ENCODE measurements around the gene TBC1D17.

TBC1D17 gene

GRCh38 chr19:49837009-49837310 is 40.5 kb upstream of the TBC1D17 start:
- DNase-seq (ENCODE audit: insufficient read length, low spot score) (no peak), FAIRE-seq (no peak)
- no peak for TF ChIP-seq TAF1 (IDR thresholded peaks at IDR 0.05; ENCODE audit: low read depth, low read length)
- TF ChIP-seq PAX5 (IDR thresholded peaks at IDR 0.05; ENCODE audit: insufficient read depth, low read length, severe bottlenecking), result no peak
- no peak for TF ChIP-seq POLR2A (IDR thresholded peaks at IDR 0.05; ENCODE audit: low read depth, low read length)
- no peak for TF ChIP-seq SPI1 (IDR thresholded peaks at IDR 0.05; ENCODE audit: low read depth, low read length)
- no peak for TF ChIP-seq POLR2AphosphoS5 (IDR thresholded peaks at IDR 0.05; ENCODE audit: low read depth, low read length)
- TF ChIP-seq POU2F2 (IDR thresholded peaks at IDR 0.05; ENCODE audit: low read depth, low read length), result no peak

GRCh38 chr19:49837425-49837824 is 40.1 kb upstream of the TBC1D17 start:
- DNase-seq (ENCODE audit: insufficient read length, low spot score) (no peak), FAIRE-seq (no peak)
- TF ChIP-seq TAF1 (IDR thresholded peaks at IDR 0.05; ENCODE audit: low read depth, low read length) (no peak), SPI1 (IDR thresholded peaks at IDR 0.05; ENCODE audit: low read depth, low read length) (no peak), POLR2AphosphoS5 (IDR thresholded peaks at IDR 0.05; ENCODE audit: low read depth, low read length) (peak; percentile 14; the same call in 1 of the 2 replicates)

- no peak for FAIRE-seq
Observed at GRCh38 chr19:49838885-49839588, 38.5 kb upstream of the TBC1D17 start.

GRCh38 chr19:49839713-49840112 is 37.8 kb upstream of the TBC1D17 start:
- TF ChIP-seq PAX5 (IDR thresholded peaks at IDR 0.05; ENCODE audit: insufficient read depth, low read length, severe bottlenecking), result no peak
- no peak for TF ChIP-seq POLR2AphosphoS5 (IDR thresholded peaks at IDR 0.05; ENCODE audit: low read depth, low read length)
- TF ChIP-seq POU2F2 (IDR thresholded peaks at IDR 0.05; ENCODE audit: low read depth, low read length), result no peak
- no peak for TF ChIP-seq SPI1 (IDR thresholded peaks at IDR 0.05; ENCODE audit: low read depth, low read length)
- no peak for TF ChIP-seq TAF1 (IDR thresholded peaks at IDR 0.05; ENCODE audit: low read depth, low read length)
- TF ChIP-seq POLR2A (IDR thresholded peaks at IDR 0.05; ENCODE audit: low read depth, low read length), result no peak
- DNase-seq (ENCODE audit: insufficient read length, low spot score) (no peak), FAIRE-seq (no peak)

More at GRCh38 chr19:49838885-49839588, 38.5 kb upstream of the TBC1D17 start:
- no peak for DNase-seq (ENCODE audit: insufficient read length, low spot score)
- TF ChIP-seq POLR2A (IDR thresholded peaks at IDR 0.05; ENCODE audit: low read depth, low read length) (0 out of 2 replicates have a peak, but pooled peaks have one; percentile 16), PAX5 (IDR thresholded peaks at IDR 0.05; ENCODE audit: insufficient read depth, low read length, severe bottlenecking) (no peak)

- FAIRE-seq (no peak), DNase-seq (ENCODE audit: insufficient read length, low spot score) (no peak)
- TF ChIP-seq TAF1 (IDR thresholded peaks at IDR 0.05; ENCODE audit: low read depth, low read length), result no peak
- TF ChIP-seq PAX5 (IDR thresholded peaks at IDR 0.05; ENCODE audit: insufficient read depth, low read length, severe bottlenecking), result no peak
- TF ChIP-seq POU2F2 (IDR thresholded peaks at IDR 0.05; ENCODE audit: low read depth, low read length), result no peak
- no peak for TF ChIP-seq POLR2AphosphoS5 (IDR thresholded peaks at IDR 0.05; ENCODE audit: low read depth, low read length)
- TF ChIP-seq SPI1 (IDR thresholded peaks at IDR 0.05; ENCODE audit: low read depth, low read length), result no peak
- TF ChIP-seq POLR2A (IDR thresholded peaks at IDR 0.05; ENCODE audit: low read depth, low read length), result no peak
Observed at GRCh38 chr19:49840321-49840720, 37.2 kb upstream of the TBC1D17 start.

GRCh38 chr19:49840736-49841249 is 36.7 kb upstream of the TBC1D17 start:
- TF ChIP-seq SPI1 (IDR thresholded peaks at IDR 0.05; ENCODE audit: low read depth, low read length), result no peak
- TF ChIP-seq POLR2AphosphoS5 (IDR thresholded peaks at IDR 0.05; ENCODE audit: low read depth, low read length), result no peak
- DNase-seq (ENCODE audit: insufficient read length, low spot score) (no peak), FAIRE-seq (no peak)

GRCh38 chr19:49843265-49843664 is 34.2 kb upstream of the TBC1D17 start:
- FAIRE-seq, result no peak
- TF ChIP-seq POLR2A (IDR thresholded peaks at IDR 0.05; ENCODE audit: low read depth, low read length) (no peak), SPI1 (IDR thresholded peaks at IDR 0.05; ENCODE audit: low read depth, low read length) (peak; percentile 58)

GRCh38 chr19:49844138-49845095 is 33.1 kb upstream of the TBC1D17 start:
- TF ChIP-seq PAX5 (IDR thresholded peaks at IDR 0.05; ENCODE audit: insufficient read depth, low read length, severe bottlenecking) (no peak), POLR2AphosphoS5 (IDR thresholded peaks at IDR 0.05; ENCODE audit: low read depth, low read length) (no peak), POLR2A (IDR thresholded peaks at IDR 0.05; ENCODE audit: low read depth, low read length) (no peak), TAF1 (IDR thresholded peaks at IDR 0.05; ENCODE audit: low read depth, low read length) (no peak), POU2F2 (IDR thresholded peaks at IDR 0.05; ENCODE audit: low read depth, low read length) (no peak), SPI1 (IDR thresholded peaks at IDR 0.05; ENCODE audit: low read depth, low read length) (no peak)
- no peak for FAIRE-seq
- DNase-seq (ENCODE audit: insufficient read length, low spot score), result no peak

More at GRCh38 chr19:49843265-49843664, 34.2 kb upstream of the TBC1D17 start:
- no peak for DNase-seq (ENCODE audit: insufficient read length, low spot score)

- no peak for DNase-seq (ENCODE audit: insufficient read length, low spot score)
- no peak for FAIRE-seq
- TF ChIP-seq POLR2AphosphoS5 (IDR thresholded peaks at IDR 0.05; ENCODE audit: low read depth, low read length) (no peak), PAX5 (IDR thresholded peaks at IDR 0.05; ENCODE audit: insufficient read depth, low read length, severe bottlenecking) (no peak), SPI1 (IDR thresholded peaks at IDR 0.05; ENCODE audit: low read depth, low read length) (no peak), POLR2A (IDR thresholded peaks at IDR 0.05; ENCODE audit: low read depth, low read length) (no peak), POU2F2 (IDR thresholded peaks at IDR 0.05; ENCODE audit: low read depth, low read length) (no peak), TAF1 (IDR thresholded peaks at IDR 0.05; ENCODE audit: low read depth, low read length) (no peak)
Observed at GRCh38 chr19:49845414-49845813, 32.1 kb upstream of the TBC1D17 start.

- TF ChIP-seq POU2F2 (IDR thresholded peaks at IDR 0.05; ENCODE audit: low read depth, low read length), result no peak
- no peak for FAIRE-seq
- no peak for DNase-seq (ENCODE audit: insufficient read length, low spot score)
Observed at GRCh38 chr19:49846408-49846807, 31.1 kb upstream of the TBC1D17 start.

All from GM12891 (cell line).